Measurements from ENCODE around the gene TRMT13.

- TF ChIP-seq CTCF (IDR thresholded peaks at IDR 0.05) (no peak), EZH2phosphoT487 (IDR thresholded peaks at IDR 0.05) (no peak), EZH2 (IDR thresholded peaks at IDR 0.05) (no peak)
Measured at GRCh38 chr1:100188617-100189016, 55.7 kb downstream of the TRMT13 start.
